NCI-H1092 treated with DMSO at 0.1 percent for 48 hours (cell line): ENCODE results near the gene DLAT.
"Not testable (repeated sequence)": the region's sequence is repeated elsewhere in the genome, so short reads cannot be mapped to it uniquely, and the experiment has no call there.

Experiments used
- DNase-seq: peaks from one replicate; lab custom pipeline; 2025; lab: John Stamatoyannopoulos, UW

The DLAT gene

GRCh38 chr11:112005422-112006094 is 19.6 kb upstream of the DLAT start:
- no peak for DNase-seq

- DNase-seq: not testable (repeated sequence)
Measured at GRCh38 chr11:112006095-112006441, 19.1 kb upstream of the DLAT start.

- DNase-seq: not testable (repeated sequence)
Measured at GRCh38 chr11:112011451-112011850, 13.8 kb upstream of the DLAT start.

- DNase-seq: no peak
Measured at GRCh38 chr11:112012874-112013273, 12.3 kb upstream of the DLAT start.

GRCh38 chr11:112013497-112014164 is 11.6 kb upstream of the DLAT start:
- no peak for DNase-seq

- no peak for DNase-seq
Measured at GRCh38 chr11:112016088-112016764, 9.0 kb upstream of the DLAT start.

GRCh38 chr11:112016765-112017376 is 8.3 kb upstream of the DLAT start:
- DNase-seq: no peak

GRCh38 chr11:112017538-112017937 is 7.7 kb upstream of the DLAT start:
- no peak for DNase-seq

- DNase-seq: no peak
Measured at GRCh38 chr11:112019066-112019465, 6.1 kb upstream of the DLAT start.

GRCh38 chr11:112023104-112023503 is 2.1 kb upstream of the DLAT start:
- DNase-seq: no peak

- no peak for DNase-seq
Measured at GRCh38 chr11:112024178-112024772, 933 bp upstream of the DLAT start.

GRCh38 chr11:112025707-112026106 is 499 bp downstream of the DLAT start:
- peak; percentile 23 for DNase-seq

GRCh38 chr11:112026784-112027410 is 1.7 kb downstream of the DLAT start:
- not testable (repeated sequence) for DNase-seq

GRCh38 chr11:112029460-112029859 is 4.3 kb downstream of the DLAT start:
- DNase-seq: no peak

- DNase-seq: no peak
Measured at GRCh38 chr11:112033902-112034301, 8.7 kb downstream of the DLAT start.

GRCh38 chr11:112037527-112037926 is 12.3 kb downstream of the DLAT start:
- DNase-seq: no peak

- no peak for DNase-seq
Measured at GRCh38 chr11:112042161-112042960, 17.2 kb downstream of the DLAT start.

GRCh38 chr11:112042961-112043304 is 17.7 kb downstream of the DLAT start:
- no peak for DNase-seq

- DNase-seq: no peak
Measured at GRCh38 chr11:112044961-112045360, 19.8 kb downstream of the DLAT start.

- DNase-seq: not testable (repeated sequence)
Measured at GRCh38 chr11:112046647-112047046, 21.4 kb downstream of the DLAT start.

- DNase-seq: not testable (repeated sequence)
Measured at GRCh38 chr11:112048256-112048655, 23.0 kb downstream of the DLAT start.
